Activated B cell treated with CpG ODN at 0.5 μM for 24 hours (primary cell): ENCODE measurements around the gene WNT9A. TPM values are rescaled to one million over a fixed set of nuclear protein-coding genes. Genes with fewer than 3 reads are reported as not detected.

ENCODE experiments used
- ATAC-seq: fragments of 200-7000 bp; cut with Tn5 transposase; one replicate; pipeline ENCODE4 v1.10.0; 2021; ENCODE audit warnings: low read depth, mild to moderate bottlenecking, moderate library complexity
- CTCF ChIA-PET: fragments of 350-600 bp; sonication (Branson Sonifier 250); formaldehyde crosslinking; loops from one replicate; lab custom pipeline; 2021; ENCODE audit warnings: antibody characterized with exemption; lab: Charles Lee
- POLR2A ChIA-PET: fragments of 350-600 bp; sonication (Branson Sonifier 250); formaldehyde crosslinking; loops from one replicate; lab custom pipeline; 2021; ENCODE audit warnings: antibody characterized with exemption; lab: Charles Lee
- DNase-seq: peaks from one replicate; pipeline ENCODE4 v3.0.0; 2022
- H3K27ac Mint-ChIP-seq: one replicate; pipeline ENCODE4 v1.8.0; 2020; ENCODE audit warnings: mixed read lengths
- H3K27me3 Mint-ChIP-seq: one replicate; pipeline ENCODE4 v1.8.0; 2021; ENCODE audit warnings: mixed read lengths
- H3K36me3 Mint-ChIP-seq: one replicate; pipeline ENCODE4 v1.8.0; 2021; ENCODE audit warnings: low read depth, mixed read lengths
- H3K4me1 Mint-ChIP-seq: one replicate; pipeline ENCODE4 v1.8.0; 2021; ENCODE audit warnings: mixed read lengths
- H3K4me3 Mint-ChIP-seq: one replicate; pipeline ENCODE4 v1.8.0; 2020; ENCODE audit warnings: mild to moderate bottlenecking, mixed read lengths
- H3K9me3 Mint-ChIP-seq: one replicate; pipeline ENCODE4 v1.8.0; 2020; ENCODE audit warnings: mixed read lengths
- CTCF ChIP-seq: fragments of 200-600 bp; IDR thresholded peaks from one replicate; pipeline ENCODE4 v1.8.0; 2022; ENCODE audit warnings: antibody characterized with exemption, mild to moderate bottlenecking
- intact Hi-C: fragments of 100-400 bp; cut with micrococcal nuclease; formaldehyde crosslinking; loops from one replicate; pipeline ENCODE4 v1.15.1; 2024
- total RNA-seq: library from RNA; stranded (reverse); gene quantifications from 2 replicates; pipeline ENCODE4 v1.2.3, GENCODE V29; 2022

WNT9A gene
- total RNA-seq, 1 donor from 2014 or later: not detected

- ChIA-PET POLR2A (no interaction called here), CTCF (no interaction called here)
- DNase-seq: no peak
- H3K4me1 Mint-ChIP-seq: no peaks in the 10 kb centered on the region
- no peak overlapping the region for H3K27ac Mint-ChIP-seq
- TF ChIP-seq CTCF: no peak
- no peak overlapping the region for H3K4me3 Mint-ChIP-seq
- no peaks in the 10 kb centered on the region for H3K36me3 Mint-ChIP-seq
- no peaks in the 10 kb centered on the region for H3K9me3 Mint-ChIP-seq
- no peaks in the 10 kb centered on the region for H3K27me3 Mint-ChIP-seq
- intact Hi-C loops: no loop called here
- ATAC-seq: no peak
These were observed 29.0 kb downstream of the WNT9A start for GRCh38 chr1:227918736-227919135.

- ChIA-PET CTCF (no interaction called here), POLR2A (no interaction called here)
- no peaks in the 10 kb centered on the region for H3K4me1 Mint-ChIP-seq
- ATAC-seq (no peak), DNase-seq (no peak)
- no peak for TF ChIP-seq CTCF
- H3K27me3 Mint-ChIP-seq: no peaks in the 10 kb centered on the region
- no peak overlapping the region for H3K27ac Mint-ChIP-seq
- no peak overlapping the region for H3K4me3 Mint-ChIP-seq
- H3K9me3 Mint-ChIP-seq: no peaks in the 10 kb centered on the region
- intact Hi-C loops: no loop called here
- no peaks in the 10 kb centered on the region for H3K36me3 Mint-ChIP-seq
These were observed 29.5 kb downstream of the WNT9A start for GRCh38 chr1:227918083-227918700.

- Mint-ChIP-seq H3K27me3 (no peaks in the 10 kb centered on the region), H3K4me3 (no peak overlapping the region), H3K9me3 (no peaks in the 10 kb centered on the region), H3K4me1 (no peaks in the 10 kb centered on the region), H3K36me3 (no peaks in the 10 kb centered on the region), H3K27ac (no peak overlapping the region)
- no peak for TF ChIP-seq CTCF
- CTCF ChIA-PET: no interaction called here
- POLR2A ChIA-PET: no interaction called here
- intact Hi-C loops: no loop called here
- no peak for ATAC-seq
- DNase-seq: no peak
These were observed 30.4 kb downstream of the WNT9A start for GRCh38 chr1:227917081-227917950.

- DNase-seq (no peak), ATAC-seq (no peak)
- Mint-ChIP-seq H3K4me3 (no peak overlapping the region), H3K27me3 (no peaks in the 10 kb centered on the region), H3K27ac (no peak overlapping the region), H3K36me3 (no peaks in the 10 kb centered on the region), H3K9me3 (no peaks in the 10 kb centered on the region), H3K4me1 (no peaks in the 10 kb centered on the region)
- no peak for TF ChIP-seq CTCF
- CTCF ChIA-PET: no interaction called here
- intact Hi-C loops: no loop called here
- POLR2A ChIA-PET: no interaction called here
These were observed 31.1 kb downstream of the WNT9A start for GRCh38 chr1:227916655-227917054.
